NCI-H187 treated with DMSO at 0.1 percent for 48 hours (cell line): ENCODE results near the gene CXCR5.

Experiments used
- DNase-seq: peaks from one replicate; lab custom pipeline; 2025; lab: John Stamatoyannopoulos, UW

CXCR5 gene

GRCh38 chr11:118898400-118899295 is 15.0 kb downstream of the CXCR5 start:
- DNase-seq, result no peak

- DNase-seq, result no peak
These were observed 15.6 kb downstream of the CXCR5 start for GRCh38 chr11:118899296-118899688.

GRCh38 chr11:118899706-118900360 is 16.1 kb downstream of the CXCR5 start:
- no peak for DNase-seq

GRCh38 chr11:118900535-118901384 is 17.1 kb downstream of the CXCR5 start:
- no peak for DNase-seq

GRCh38 chr11:118901494-118902335 is 18.0 kb downstream of the CXCR5 start:
- DNase-seq, result no peak

- no peak for DNase-seq
These were observed 18.9 kb downstream of the CXCR5 start for GRCh38 chr11:118902336-118903203.

GRCh38 chr11:118903204-118904015 is 19.7 kb downstream of the CXCR5 start:
- no peak for DNase-seq

GRCh38 chr11:118907051-118908042 is 23.7 kb downstream of the CXCR5 start:
- peak; percentile 44 for DNase-seq

- DNase-seq, result no peak
These were observed 24.6 kb downstream of the CXCR5 start for GRCh38 chr11:118908264-118908663.

- DNase-seq, result peak; percentile 30
These were observed 25.4 kb downstream of the CXCR5 start for GRCh38 chr11:118908901-118909618.

GRCh38 chr11:118909619-118910308 is 26.1 kb downstream of the CXCR5 start:
- DNase-seq, result no peak

- DNase-seq, result no peak
These were observed 26.8 kb downstream of the CXCR5 start for GRCh38 chr11:118910309-118911112.

- no peak for DNase-seq
These were observed 27.6 kb downstream of the CXCR5 start for GRCh38 chr11:118911113-118911879.

GRCh38 chr11:118911880-118912741 is 28.4 kb downstream of the CXCR5 start:
- DNase-seq, result no peak
